ENCODE data around the gene RFX2. TPM values are rescaled to one million over a fixed set of nuclear protein-coding genes. Genes with fewer than 3 reads are reported as not detected.
A peak's percentile ranks its signal among the peaks of the same experiment; 100 is the strongest.

RFX2 gene
- total RNA-seq, 6 experiments from 2014 or later, result 6.3 to 9.5 (median 6.9) TPM

DNA sequence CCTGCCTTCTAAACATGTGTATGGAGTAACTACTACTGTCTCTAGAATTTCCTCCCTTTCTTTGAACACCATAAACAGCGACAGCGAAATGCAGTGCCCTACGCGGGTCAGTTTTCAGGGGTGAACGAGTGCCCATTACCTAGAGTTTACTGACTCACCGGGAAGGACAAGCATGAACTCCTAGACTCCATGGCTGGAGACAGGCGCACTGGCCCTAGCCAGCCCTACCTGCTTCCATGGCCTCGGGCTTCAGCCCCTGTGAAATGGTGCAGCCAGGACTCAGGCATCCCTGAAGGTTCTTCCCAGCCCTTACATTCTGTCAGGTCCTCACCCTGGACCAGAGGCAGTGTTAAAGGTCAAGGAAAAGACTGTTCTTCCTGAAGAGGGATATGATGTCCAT is 140.8 kb downstream of the RFX2 start:
- no peak overlapping the region for H3K27ac Mint-ChIP-seq
- no peak overlapping the region for H3K4me3 Mint-ChIP-seq
- H3K9me3 Mint-ChIP-seq, result no peaks in the 10 kb centered on the region
- H3K4me1 Mint-ChIP-seq (ENCODE audit: low read depth), result peaks cover 35% of the 10 kb centered on the region
- H3K36me3 Mint-ChIP-seq (ENCODE audit: low read depth), result peaks cover 5% of the 10 kb centered on the region; the same call in 1 of the 2 replicates
- TF ChIP-seq, protein P1, sequence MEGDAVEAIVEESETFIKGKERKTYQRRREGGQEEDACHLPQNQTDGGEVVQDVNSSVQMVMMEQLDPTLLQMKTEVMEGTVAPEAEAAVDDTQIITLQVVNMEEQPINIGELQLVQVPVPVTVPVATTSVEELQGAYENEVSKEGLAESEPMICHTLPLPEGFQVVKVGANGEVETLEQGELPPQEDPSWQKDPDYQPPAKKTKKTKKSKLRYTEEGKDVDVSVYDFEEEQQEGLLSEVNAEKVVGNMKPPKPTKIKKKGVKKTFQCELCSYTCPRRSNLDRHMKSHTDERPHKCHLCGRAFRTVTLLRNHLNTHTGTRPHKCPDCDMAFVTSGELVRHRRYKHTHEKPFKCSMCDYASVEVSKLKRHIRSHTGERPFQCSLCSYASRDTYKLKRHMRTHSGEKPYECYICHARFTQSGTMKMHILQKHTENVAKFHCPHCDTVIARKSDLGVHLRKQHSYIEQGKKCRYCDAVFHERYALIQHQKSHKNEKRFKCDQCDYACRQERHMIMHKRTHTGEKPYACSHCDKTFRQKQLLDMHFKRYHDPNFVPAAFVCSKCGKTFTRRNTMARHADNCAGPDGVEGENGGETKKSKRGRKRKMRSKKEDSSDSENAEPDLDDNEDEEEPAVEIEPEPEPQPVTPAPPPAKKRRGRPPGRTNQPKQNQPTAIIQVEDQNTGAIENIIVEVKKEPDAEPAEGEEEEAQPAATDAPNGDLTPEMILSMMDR (IDR thresholded peaks at IDR 0.05), result no peak
- DNase-seq, result no peak
- no peaks in the 10 kb centered on the region; the same call in 1 of the 2 replicates for H3K27me3 Mint-ChIP-seq (ENCODE audit: insufficient read depth)

- TF ChIP-seq, protein P1 (IDR thresholded peaks at IDR 0.05), result no peak
- H3K4me1 Mint-ChIP-seq (ENCODE audit: low read depth), result peaks cover 30% of the 10 kb centered on the region
- peaks cover under 1% of the 10 kb centered on the region; the same call in 1 of the 2 replicates for H3K27me3 Mint-ChIP-seq (ENCODE audit: insufficient read depth)
- H3K36me3 Mint-ChIP-seq (ENCODE audit: low read depth), result no peaks in the 10 kb centered on the region
- no peaks in the 10 kb centered on the region for H3K9me3 Mint-ChIP-seq
- H3K4me3 Mint-ChIP-seq, result no peak overlapping the region
- H3K27ac Mint-ChIP-seq, result peak overlapping the region; percentile 65
- no peak for DNase-seq
Measured at GRCh38 chr19:5968431-5969373, 141.6 kb downstream of the RFX2 start.

DNA sequence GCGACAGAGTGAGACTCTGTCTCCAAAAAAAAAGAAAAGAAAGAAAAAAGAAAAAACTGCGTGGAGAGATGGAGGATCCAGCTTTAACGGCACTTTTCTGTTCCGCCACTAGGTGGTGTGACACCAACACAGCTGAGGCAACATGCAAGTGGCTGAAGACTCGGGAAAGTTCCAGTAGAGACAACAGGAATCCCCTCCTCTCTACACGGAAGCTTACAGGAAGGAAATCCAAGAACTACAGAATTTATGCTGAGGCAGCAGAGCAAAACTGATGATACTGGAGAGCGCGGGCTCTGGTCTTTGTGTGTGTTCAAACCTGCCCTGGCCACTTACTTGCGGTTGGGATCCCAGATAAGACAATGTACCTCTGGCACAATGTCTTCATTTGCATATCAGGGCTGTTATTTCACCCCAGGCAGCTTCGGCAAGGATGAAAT is 142.3 kb downstream of the RFX2 start:
- Mint-ChIP-seq H3K27ac (peak overlapping the region; percentile 65), H3K4me3 (no peak overlapping the region), H3K36me3 (ENCODE audit: low read depth) (no peaks in the 10 kb centered on the region), H3K27me3 (ENCODE audit: insufficient read depth) (peaks cover 1% of the 10 kb centered on the region; the same call in 1 of the 2 replicates), H3K4me1 (ENCODE audit: low read depth) (peaks cover 30% of the 10 kb centered on the region), H3K9me3 (no peaks in the 10 kb centered on the region)
- TF ChIP-seq, protein P1 (IDR thresholded peaks at IDR 0.05), result peak; percentile 96
- peak; percentile 74 for DNase-seq

- Mint-ChIP-seq H3K9me3 (no peaks in the 10 kb centered on the region), H3K4me1 (ENCODE audit: low read depth) (peaks cover 33% of the 10 kb centered on the region), H3K27me3 (ENCODE audit: insufficient read depth) (peaks cover 1% of the 10 kb centered on the region; the same call in 1 of the 2 replicates), H3K27ac (peak overlapping the region; percentile 65; the same call in 1 of the 2 replicates), H3K4me3 (no peak overlapping the region), H3K36me3 (ENCODE audit: low read depth) (no peaks in the 10 kb centered on the region)
- DNase-seq, result no peak
- TF ChIP-seq, protein P1 (IDR thresholded peaks at IDR 0.05), result no peak
Measured at GRCh38 chr19:5967571-5967970, 142.7 kb downstream of the RFX2 start.

DNA sequence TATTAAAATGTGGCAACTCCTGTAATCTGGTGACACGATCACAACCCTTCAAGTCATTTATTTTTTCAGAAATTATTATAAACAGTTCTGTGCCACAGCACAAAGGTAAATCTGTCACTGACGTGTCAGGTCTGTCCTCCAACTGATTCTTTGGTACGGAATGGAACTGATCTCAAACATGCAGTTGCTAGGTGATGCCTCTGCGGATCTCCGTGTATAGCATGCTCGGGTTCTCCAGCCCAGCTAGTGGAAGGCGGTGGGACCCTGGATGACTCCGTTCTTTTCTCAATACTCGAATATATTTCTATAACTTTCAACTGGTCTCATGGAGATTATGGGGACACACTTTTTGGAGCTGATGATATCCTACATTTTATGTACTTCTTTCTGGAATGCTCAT is 143.4 kb downstream of the RFX2 start:
- Mint-ChIP-seq H3K36me3 (ENCODE audit: low read depth) (no peaks in the 10 kb centered on the region), H3K9me3 (no peaks in the 10 kb centered on the region), H3K27ac (no peak overlapping the region), H3K4me3 (no peak overlapping the region), H3K27me3 (ENCODE audit: insufficient read depth) (peaks cover 1% of the 10 kb centered on the region; the same call in 1 of the 2 replicates), H3K4me1 (ENCODE audit: low read depth) (peaks cover 39% of the 10 kb centered on the region)
- TF ChIP-seq, protein P1 (IDR thresholded peaks at IDR 0.05), result no peak
- no peak for DNase-seq

Data from HFFc6 (cell line).